ENCODE results near the gene CAMSAP1.

Gene CAMSAP1

DNA sequence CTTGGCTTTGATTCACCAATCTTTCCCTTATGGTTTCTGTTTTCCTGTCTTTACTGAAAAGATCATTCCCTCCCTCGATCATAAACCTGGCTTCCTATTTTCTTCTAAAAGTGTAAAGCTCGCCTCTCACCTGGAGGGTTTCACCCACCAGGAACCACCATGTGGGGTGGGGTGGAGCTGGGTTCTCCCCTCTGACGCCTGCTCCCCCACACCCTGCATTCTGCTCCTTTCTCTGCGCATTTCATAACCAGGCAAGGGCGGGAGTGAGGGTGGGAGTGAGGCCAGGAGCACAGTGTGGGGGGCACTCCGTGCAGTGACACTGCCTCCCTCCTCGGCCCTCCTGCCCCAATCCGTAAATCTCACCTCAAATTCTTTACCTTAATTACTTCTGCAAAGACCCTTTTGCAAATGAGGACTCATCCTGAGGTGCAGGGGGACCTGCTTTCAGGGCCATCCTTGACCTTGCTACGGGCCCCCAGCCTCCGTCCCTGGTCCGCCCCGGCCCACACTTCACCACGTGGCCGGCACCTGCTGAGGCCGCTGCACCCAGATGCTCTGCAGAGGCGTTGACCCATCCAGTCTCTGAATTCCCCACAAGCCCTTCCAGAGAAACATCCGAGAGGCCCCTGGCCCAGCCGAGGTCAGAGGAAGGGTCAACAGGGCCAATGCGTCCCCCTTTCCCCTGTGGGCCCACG, 146.0 kb downstream of the CAMSAP1 start:
- ATAC-seq, result no peak
- TF ChIP-seq ZFP30 (CRISPR knock-in tag; IDR thresholded peaks at IDR 0.05), result no peak
- TF ChIP-seq, protein P1, sequence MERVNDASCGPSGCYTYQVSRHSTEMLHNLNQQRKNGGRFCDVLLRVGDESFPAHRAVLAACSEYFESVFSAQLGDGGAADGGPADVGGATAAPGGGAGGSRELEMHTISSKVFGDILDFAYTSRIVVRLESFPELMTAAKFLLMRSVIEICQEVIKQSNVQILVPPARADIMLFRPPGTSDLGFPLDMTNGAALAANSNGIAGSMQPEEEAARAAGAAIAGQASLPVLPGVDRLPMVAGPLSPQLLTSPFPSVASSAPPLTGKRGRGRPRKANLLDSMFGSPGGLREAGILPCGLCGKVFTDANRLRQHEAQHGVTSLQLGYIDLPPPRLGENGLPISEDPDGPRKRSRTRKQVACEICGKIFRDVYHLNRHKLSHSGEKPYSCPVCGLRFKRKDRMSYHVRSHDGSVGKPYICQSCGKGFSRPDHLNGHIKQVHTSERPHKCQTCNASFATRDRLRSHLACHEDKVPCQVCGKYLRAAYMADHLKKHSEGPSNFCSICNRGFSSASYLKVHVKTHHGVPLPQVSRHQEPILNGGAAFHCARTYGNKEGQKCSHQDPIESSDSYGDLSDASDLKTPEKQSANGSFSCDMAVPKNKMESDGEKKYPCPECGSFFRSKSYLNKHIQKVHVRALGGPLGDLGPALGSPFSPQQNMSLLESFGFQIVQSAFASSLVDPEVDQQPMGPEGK (CRISPR knock-in tag; IDR thresholded peaks at IDR 0.05; ENCODE audit: borderline replicate concordance), result no peak
- no peak for TF ChIP-seq ARNTL (CRISPR knock-in tag; IDR thresholded peaks at IDR 0.05; ENCODE audit: borderline replicate concordance, low read depth)
- TF ChIP-seq ISL1 (CRISPR knock-in tag; IDR thresholded peaks at IDR 0.05), result no peak
- TF ChIP-seq ESRRG (CRISPR knock-in tag; IDR thresholded peaks at IDR 0.05), result no peak
- no peak for TF ChIP-seq CSDC2 (CRISPR knock-in tag; IDR thresholded peaks at IDR 0.05)
- TF ChIP-seq, protein P2, sequence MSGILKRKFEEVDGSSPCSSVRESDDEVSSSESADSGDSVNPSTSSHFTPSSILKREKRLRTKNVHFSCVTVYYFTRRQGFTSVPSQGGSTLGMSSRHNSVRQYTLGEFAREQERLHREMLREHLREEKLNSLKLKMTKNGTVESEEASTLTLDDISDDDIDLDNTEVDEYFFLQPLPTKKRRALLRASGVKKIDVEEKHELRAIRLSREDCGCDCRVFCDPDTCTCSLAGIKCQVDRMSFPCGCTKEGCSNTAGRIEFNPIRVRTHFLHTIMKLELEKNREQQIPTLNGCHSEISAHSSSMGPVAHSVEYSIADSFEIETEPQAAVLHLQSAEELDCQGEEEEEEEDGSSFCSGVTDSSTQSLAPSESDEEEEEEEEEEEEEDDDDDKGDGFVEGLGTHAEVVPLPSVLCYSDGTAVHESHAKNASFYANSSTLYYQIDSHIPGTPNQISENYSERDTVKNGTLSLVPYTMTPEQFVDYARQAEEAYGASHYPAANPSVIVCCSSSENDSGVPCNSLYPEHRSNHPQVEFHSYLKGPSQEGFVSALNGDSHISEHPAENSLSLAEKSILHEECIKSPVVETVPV (CRISPR knock-in tag; IDR thresholded peaks at IDR 0.05), result no peak
- no peak for TF ChIP-seq ZNF565 (CRISPR knock-in tag; conservative IDR thresholded peaks at IDR 0.05; ENCODE audit: low read depth)
- TF ChIP-seq GLIS3 (CRISPR knock-in tag; IDR thresholded peaks at IDR 0.05), result no peak
- TF ChIP-seq OSR1 (CRISPR knock-in tag; IDR thresholded peaks at IDR 0.05), result no peak
- no peak for TF ChIP-seq TOX (CRISPR knock-in tag; IDR thresholded peaks at IDR 0.05; ENCODE audit: borderline replicate concordance)
- TF ChIP-seq ZNF70 (CRISPR knock-in tag; IDR thresholded peaks at IDR 0.05), result no peak
- no peak for TF ChIP-seq SNAI2 (CRISPR knock-in tag; IDR thresholded peaks at IDR 0.05)
- no peak for TF ChIP-seq ZFP3 (CRISPR knock-in tag; IDR thresholded peaks at IDR 0.05)
- TF ChIP-seq, protein P3, sequence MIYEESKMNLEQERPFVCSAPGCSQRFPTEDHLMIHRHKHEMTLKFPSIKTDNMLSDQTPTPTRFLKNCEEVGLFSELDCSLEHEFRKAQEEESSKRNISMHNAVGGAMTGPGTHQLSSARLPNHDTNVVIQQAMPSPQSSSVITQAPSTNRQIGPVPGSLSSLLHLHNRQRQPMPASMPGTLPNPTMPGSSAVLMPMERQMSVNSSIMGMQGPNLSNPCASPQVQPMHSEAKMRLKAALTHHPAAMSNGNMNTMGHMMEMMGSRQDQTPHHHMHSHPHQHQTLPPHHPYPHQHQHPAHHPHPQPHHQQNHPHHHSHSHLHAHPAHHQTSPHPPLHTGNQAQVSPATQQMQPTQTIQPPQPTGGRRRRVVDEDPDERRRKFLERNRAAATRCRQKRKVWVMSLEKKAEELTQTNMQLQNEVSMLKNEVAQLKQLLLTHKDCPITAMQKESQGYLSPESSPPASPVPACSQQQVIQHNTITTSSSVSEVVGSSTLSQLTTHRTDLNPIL (CRISPR knock-in tag; IDR thresholded peaks at IDR 0.05; ENCODE audit: low read depth), result no peak
- no peak for TF ChIP-seq ZC3H10 (CRISPR knock-in tag; IDR thresholded peaks at IDR 0.05)
- no peak for TF ChIP-seq ZNF8 (CRISPR knock-in tag; IDR thresholded peaks at IDR 0.05)
- TF ChIP-seq, protein P4, sequence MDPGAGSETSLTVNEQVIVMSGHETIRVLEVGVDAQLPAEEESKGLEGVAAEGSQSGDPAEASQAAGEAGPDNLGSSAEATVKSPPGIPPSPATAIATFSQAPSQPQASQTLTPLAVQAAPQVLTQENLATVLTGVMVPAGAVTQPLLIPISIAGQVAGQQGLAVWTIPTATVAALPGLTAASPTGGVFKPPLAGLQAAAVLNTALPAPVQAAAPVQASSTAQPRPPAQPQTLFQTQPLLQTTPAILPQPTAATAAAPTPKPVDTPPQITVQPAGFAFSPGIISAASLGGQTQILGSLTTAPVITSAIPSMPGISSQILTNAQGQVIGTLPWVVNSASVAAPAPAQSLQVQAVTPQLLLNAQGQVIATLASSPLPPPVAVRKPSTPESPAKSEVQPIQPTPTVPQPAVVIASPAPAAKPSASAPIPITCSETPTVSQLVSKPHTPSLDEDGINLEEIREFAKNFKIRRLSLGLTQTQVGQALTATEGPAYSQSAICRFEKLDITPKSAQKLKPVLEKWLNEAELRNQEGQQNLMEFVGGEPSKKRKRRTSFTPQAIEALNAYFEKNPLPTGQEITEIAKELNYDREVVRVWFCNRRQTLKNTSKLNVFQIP (CRISPR knock-in tag; IDR thresholded peaks at IDR 0.05; ENCODE audit: borderline replicate concordance, low read depth), result no peak
- TF ChIP-seq, protein P5, sequence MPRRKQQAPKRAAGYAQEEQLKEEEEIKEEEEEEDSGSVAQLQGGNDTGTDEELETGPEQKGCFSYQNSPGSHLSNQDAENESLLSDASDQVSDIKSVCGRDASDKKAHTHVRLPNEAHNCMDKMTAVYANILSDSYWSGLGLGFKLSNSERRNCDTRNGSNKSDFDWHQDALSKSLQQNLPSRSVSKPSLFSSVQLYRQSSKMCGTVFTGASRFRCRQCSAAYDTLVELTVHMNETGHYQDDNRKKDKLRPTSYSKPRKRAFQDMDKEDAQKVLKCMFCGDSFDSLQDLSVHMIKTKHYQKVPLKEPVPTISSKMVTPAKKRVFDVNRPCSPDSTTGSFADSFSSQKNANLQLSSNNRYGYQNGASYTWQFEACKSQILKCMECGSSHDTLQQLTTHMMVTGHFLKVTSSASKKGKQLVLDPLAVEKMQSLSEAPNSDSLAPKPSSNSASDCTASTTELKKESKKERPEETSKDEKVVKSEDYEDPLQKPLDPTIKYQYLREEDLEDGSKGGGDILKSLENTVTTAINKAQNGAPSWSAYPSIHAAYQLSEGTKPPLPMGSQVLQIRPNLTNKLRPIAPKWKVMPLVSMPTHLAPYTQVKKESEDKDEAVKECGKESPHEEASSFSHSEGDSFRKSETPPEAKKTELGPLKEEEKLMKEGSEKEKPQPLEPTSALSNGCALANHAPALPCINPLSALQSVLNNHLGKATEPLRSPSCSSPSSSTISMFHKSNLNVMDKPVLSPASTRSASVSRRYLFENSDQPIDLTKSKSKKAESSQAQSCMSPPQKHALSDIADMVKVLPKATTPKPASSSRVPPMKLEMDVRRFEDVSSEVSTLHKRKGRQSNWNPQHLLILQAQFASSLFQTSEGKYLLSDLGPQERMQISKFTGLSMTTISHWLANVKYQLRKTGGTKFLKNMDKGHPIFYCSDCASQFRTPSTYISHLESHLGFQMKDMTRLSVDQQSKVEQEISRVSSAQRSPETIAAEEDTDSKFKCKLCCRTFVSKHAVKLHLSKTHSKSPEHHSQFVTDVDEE (CRISPR knock-in tag; IDR thresholded peaks at IDR 0.05), result no peak
- no peak for TF ChIP-seq RARB (CRISPR knock-in tag; IDR thresholded peaks at IDR 0.05)

DNA sequence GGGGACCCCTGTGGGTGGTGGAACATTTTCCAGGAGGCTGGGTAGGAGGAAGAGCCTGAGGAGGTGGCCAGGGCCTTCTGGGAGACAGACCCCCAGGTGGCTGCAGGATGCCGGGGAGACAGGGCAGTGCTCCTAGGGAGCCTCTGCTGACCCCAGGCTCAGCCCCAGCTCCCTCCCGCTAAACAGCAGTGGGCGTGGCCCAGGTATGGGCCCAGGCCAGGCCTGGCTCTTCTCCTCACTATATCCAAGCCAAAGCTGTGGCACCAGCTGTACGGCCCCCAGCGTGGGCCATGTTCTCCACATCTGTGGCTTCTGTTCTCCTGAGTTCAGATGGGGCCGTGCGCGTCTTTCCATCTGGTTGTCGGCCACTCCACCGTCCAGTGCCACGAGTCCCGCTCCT, 146.9 kb downstream of the CAMSAP1 start:
- ATAC-seq, result no peak
- TF ChIP-seq ZNF565 (CRISPR knock-in tag; conservative IDR thresholded peaks at IDR 0.05; ENCODE audit: low read depth), result no peak
- no peak for TF ChIP-seq RARB (CRISPR knock-in tag; IDR thresholded peaks at IDR 0.05)
- TF ChIP-seq ZNF70 (CRISPR knock-in tag; IDR thresholded peaks at IDR 0.05), result no peak
- no peak for TF ChIP-seq GLIS3 (CRISPR knock-in tag; IDR thresholded peaks at IDR 0.05)
- TF ChIP-seq, protein P5 (CRISPR knock-in tag; IDR thresholded peaks at IDR 0.05), result no peak
- no peak for TF ChIP-seq ZFP3 (CRISPR knock-in tag; IDR thresholded peaks at IDR 0.05)
- TF ChIP-seq OSR1 (CRISPR knock-in tag; IDR thresholded peaks at IDR 0.05), result no peak
- TF ChIP-seq PPARA (CRISPR knock-in tag; IDR thresholded peaks at IDR 0.05; ENCODE audit: borderline replicate concordance), result no peak
- TF ChIP-seq, protein P4 (CRISPR knock-in tag; IDR thresholded peaks at IDR 0.05; ENCODE audit: borderline replicate concordance, low read depth), result no peak
- no peak for TF ChIP-seq BACH2 (CRISPR knock-in tag; IDR thresholded peaks at IDR 0.05; ENCODE audit: borderline replicate concordance)
- TF ChIP-seq, protein P2 (CRISPR knock-in tag; IDR thresholded peaks at IDR 0.05), result no peak
- no peak for TF ChIP-seq ARNTL (CRISPR knock-in tag; IDR thresholded peaks at IDR 0.05; ENCODE audit: borderline replicate concordance, low read depth)
- no peak for TF ChIP-seq TCF4 (CRISPR knock-in tag; IDR thresholded peaks at IDR 0.05; ENCODE audit: borderline replicate concordance)
- TF ChIP-seq ESRRG (CRISPR knock-in tag; IDR thresholded peaks at IDR 0.05), result no peak
- TF ChIP-seq ZC3H10 (CRISPR knock-in tag; IDR thresholded peaks at IDR 0.05), result no peak
- no peak for TF ChIP-seq ISL1 (CRISPR knock-in tag; IDR thresholded peaks at IDR 0.05)

All from SK-N-SH treated with all-trans-retinoic acid at 6 μM for 48 hours (cell line).